ENCODE data around the gene ROBO4.

GRCh38 chr11:124877910-124878758 is 19.5 kb downstream of the ROBO4 start:
- TF ChIP-seq SUZ12 (IDR thresholded peaks at IDR 0.05), result no peak
- TF ChIP-seq ELF4 (IDR thresholded peaks at IDR 0.05), result no peak
- no peak for TF ChIP-seq FOXM1 (IDR thresholded peaks at IDR 0.05; ENCODE audit: borderline replicate concordance)
- no peak for TF ChIP-seq SP1 (IDR thresholded peaks at IDR 0.05)
- TF ChIP-seq FOXK2 (IDR thresholded peaks at IDR 0.05), result no peak
- no peak for TF ChIP-seq FOXA1 (IDR thresholded peaks at IDR 0.05)
- no peak for TF ChIP-seq L3MBTL2 (conservative IDR thresholded peaks at IDR 0.05)
- no peak for TF ChIP-seq BHLHE40 (IDR thresholded peaks at IDR 0.05; ENCODE audit: borderline replicate concordance)
- no peak for TF ChIP-seq HDGF (IDR thresholded peaks at IDR 0.05; ENCODE audit: borderline replicate concordance)

Measured in HEK293T (cell line).